Neural crest cell (in vitro differentiated cells): ENCODE data around the gene GNLY. TPM values are rescaled to one million over a fixed set of nuclear protein-coding genes. Genes with fewer than 3 reads are reported as not detected.

ENCODE experiments used
- DNase-seq: peaks from one replicate; pipeline ENCODE4 v3.0.0; 2021; ENCODE audit warnings: low read depth, mixed read lengths, low spot score
- H3K27ac Mint-ChIP-seq: one replicate; pipeline ENCODE4 v1.8.0; 2021; ENCODE audit warnings: mild to moderate bottlenecking, mixed read lengths; ENCODE audit not compliant: unreplicated experiment
- H3K27me3 Mint-ChIP-seq: 2 replicates; pipeline ENCODE4 v1.8.0; 2021; ENCODE audit warnings: low read depth, mild to moderate bottlenecking, mixed read lengths
- H3K36me3 Mint-ChIP-seq: 2 replicates; pipeline ENCODE4 v1.8.0; 2021; ENCODE audit warnings: low read depth, mild to moderate bottlenecking, mixed read lengths
- H3K4me1 Mint-ChIP-seq: 2 replicates; pipeline ENCODE4 v1.8.0; 2021; ENCODE audit warnings: mixed read lengths
- H3K4me3 Mint-ChIP-seq: one replicate; pipeline ENCODE4 v1.8.0; 2021; ENCODE audit warnings: mild to moderate bottlenecking, mixed read lengths
- H3K9me3 Mint-ChIP-seq: 2 replicates; pipeline ENCODE4 v1.8.0; 2021; ENCODE audit warnings: mixed read lengths
- CTCF ChIP-seq: fragments of 200-600 bp; sonication (generic); conservative IDR thresholded peaks from 2 replicates; pipeline ENCODE4 v1.5.0; 2021; ENCODE audit warnings: antibody characterized with exemption, mild to moderate bottlenecking
- total RNA-seq: library from RNA; stranded (reverse); gene quantifications from 2 replicates; pipeline ENCODE4 v1.2.1, GENCODE V29; 2021

Gene GNLY
- total RNA-seq, 1 donor from 2014 or later, result not detected

DNA sequence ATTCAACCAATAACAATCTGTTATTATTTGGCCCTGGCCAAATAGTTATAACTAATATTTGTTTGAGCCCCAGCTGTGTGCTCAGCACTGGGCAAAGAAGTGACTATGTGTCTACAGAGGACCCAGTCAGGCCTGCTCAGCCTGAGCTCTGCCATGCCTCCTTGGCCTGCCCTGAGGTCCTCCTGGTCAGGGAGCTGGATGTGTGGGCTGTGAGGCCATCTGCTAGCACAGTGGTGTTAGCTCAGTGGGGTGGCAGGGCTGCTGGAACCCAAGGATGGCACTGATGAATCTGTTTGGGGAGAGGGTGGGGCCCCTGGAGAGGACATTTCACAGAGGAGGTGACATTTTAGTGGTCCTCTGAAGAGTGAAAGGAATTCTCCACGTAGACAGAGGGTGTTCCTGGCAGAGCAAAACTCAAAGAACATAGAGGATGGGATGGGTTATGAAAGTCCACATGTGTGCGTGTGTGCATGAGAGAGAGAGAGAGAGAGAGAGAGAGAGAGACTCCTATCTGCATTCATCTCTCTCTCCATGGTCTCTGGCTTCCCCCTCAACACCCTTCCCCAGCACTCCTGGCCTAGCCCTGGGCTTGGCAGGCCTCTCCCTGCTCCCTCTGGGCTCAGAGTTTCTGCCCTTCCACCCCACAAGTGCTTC lies 38.4 kb downstream of the GNLY start:
- no peak for TF ChIP-seq CTCF

GRCh38 chr2:85733121-85733960 lies 39.2 kb downstream of the GNLY start:
- Mint-ChIP-seq H3K27ac (peak overlapping the region; percentile 57), H3K4me3 (no peak overlapping the region), H3K9me3 (no peaks in the 10 kb centered on the region), H3K36me3 (no peaks in the 10 kb centered on the region), H3K27me3 (peaks cover 9% of the 10 kb centered on the region), H3K4me1 (peaks cover 29% of the 10 kb centered on the region)
- DNase-seq, result no peak
- no peak for TF ChIP-seq CTCF

More for the DNA sequence above, 38.4 kb downstream of the GNLY start:
- Mint-ChIP-seq H3K4me1 (peaks cover 27% of the 10 kb centered on the region), H3K4me3 (no peak overlapping the region), H3K27me3 (peaks cover 9% of the 10 kb centered on the region), H3K9me3 (no peaks in the 10 kb centered on the region), H3K27ac (peak overlapping the region; percentile 57), H3K36me3 (no peaks in the 10 kb centered on the region)
- DNase-seq, result no peak

DNA sequence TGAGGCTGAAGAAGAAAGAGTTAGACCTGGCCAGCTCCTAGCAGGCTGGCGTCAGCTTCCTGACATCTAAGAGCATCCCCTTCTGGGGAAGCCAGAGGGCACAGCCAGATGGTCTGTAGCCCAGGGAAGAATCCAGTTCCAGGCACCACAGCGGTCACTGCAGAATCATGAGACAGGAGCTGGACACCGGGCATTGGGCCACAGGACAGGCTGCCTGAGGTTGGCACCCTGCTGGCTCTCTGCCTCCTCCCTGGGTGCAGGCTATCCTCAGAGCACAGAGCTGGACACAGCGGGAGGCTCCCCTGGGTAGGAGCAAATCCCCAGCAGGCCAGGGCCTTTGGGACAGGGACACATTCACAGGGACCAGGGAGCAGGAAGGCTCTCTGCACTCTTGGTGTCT lies 39.9 kb downstream of the GNLY start:
- Mint-ChIP-seq H3K36me3 (no peaks in the 10 kb centered on the region), H3K4me1 (peaks cover 35% of the 10 kb centered on the region), H3K27me3 (peaks cover 3% of the 10 kb centered on the region), H3K27ac (peak overlapping the region; percentile 83), H3K4me3 (no peak overlapping the region), H3K9me3 (no peaks in the 10 kb centered on the region)
- no peak for TF ChIP-seq CTCF
- DNase-seq, result no peak

GRCh38 chr2:85734942-85735608 lies 40.9 kb downstream of the GNLY start:
- no peaks in the 10 kb centered on the region for H3K9me3 Mint-ChIP-seq
- TF ChIP-seq CTCF, result no peak
- peaks cover 31% of the 10 kb centered on the region for H3K4me1 Mint-ChIP-seq
- H3K27me3 Mint-ChIP-seq, result peaks cover 3% of the 10 kb centered on the region
- no peak overlapping the region for H3K4me3 Mint-ChIP-seq
- H3K36me3 Mint-ChIP-seq, result no peaks in the 10 kb centered on the region
- no peak for DNase-seq
- peak overlapping the region; percentile 57 for H3K27ac Mint-ChIP-seq

DNA sequence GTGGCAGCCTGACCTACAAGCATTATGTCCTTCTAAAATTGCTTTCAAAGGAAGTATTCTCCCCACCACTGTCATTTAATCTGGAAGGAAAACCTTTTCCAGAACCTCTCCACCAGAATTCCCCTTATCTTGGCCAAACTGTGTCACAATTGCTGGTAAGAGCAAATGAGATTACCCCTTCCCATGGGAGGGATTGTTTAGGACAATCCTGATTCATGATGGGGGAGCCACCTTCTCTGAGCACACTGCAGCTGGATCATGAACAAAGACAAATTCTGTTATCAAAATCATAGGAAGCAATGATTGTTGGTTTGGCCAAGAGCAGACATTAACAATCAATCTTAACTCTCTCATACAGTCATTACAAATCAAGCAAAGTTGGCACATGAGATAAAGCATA lies 41.5 kb downstream of the GNLY start:
- Mint-ChIP-seq H3K4me3 (no peak overlapping the region), H3K9me3 (no peaks in the 10 kb centered on the region), H3K4me1 (peaks cover 33% of the 10 kb centered on the region), H3K27ac (no peak overlapping the region), H3K36me3 (no peaks in the 10 kb centered on the region), H3K27me3 (peaks cover 3% of the 10 kb centered on the region)
- DNase-seq, result no peak
- TF ChIP-seq CTCF, result no peak
